Colonic mucosa (tissue), 4 donors: Measurements from ENCODE around the gene ODF4. TPM values are rescaled to one million over a fixed set of nuclear protein-coding genes. Genes with fewer than 3 reads are reported as not detected.
A peak's percentile ranks its signal among the peaks of the same experiment; 100 is the strongest.

Source experiments
- DNase-seq: peaks from one replicate; pipeline ENCODE4 v3.0.0-alpha.2; 2020
- H3K27ac ChIP-seq: fragments of 200-600 bp; one replicate; pipeline ENCODE4 v1.8.0; 2021
- H3K27me3 ChIP-seq: fragments of 200-600 bp; one replicate; pipeline ENCODE4 v1.8.0; 2021
- H3K36me3 ChIP-seq: fragments of 200-600 bp; one replicate; pipeline ENCODE4 v1.8.0; 2021
- H3K4me1 ChIP-seq: fragments of 200-600 bp; one replicate; pipeline ENCODE4 v1.8.0; 2021; ENCODE audit warnings: mild to moderate bottlenecking
- H3K4me3 ChIP-seq: fragments of 200-600 bp; one replicate; pipeline ENCODE4 v1.8.0; 2021
- H3K9ac ChIP-seq, 2 donors: one replicate each; pipeline ENCODE4 v1.7.0; 2013; ENCODE audit warnings: control low read depth in 2 of 2, low read depth in 2 of 2, low read length in 2 of 2
- H3K9me3 ChIP-seq: fragments of 200-600 bp; one replicate; pipeline ENCODE4 v1.8.0; 2021
- CTCF ChIP-seq: fragments of 200-600 bp; IDR thresholded peaks from one replicate; pipeline ENCODE4 v1.8.0; 2022; ENCODE audit warnings: antibody characterized with exemption, mild to moderate bottlenecking
- intact Hi-C: fragments of 100-400 bp; cut with DNase I; formaldehyde crosslinking; loops from one replicate; pipeline ENCODE4 v1.14.1; 2022
- total RNA-seq, 2 donors: library from RNA; stranded (reverse); fragmentation: NEBNext Ultra II Directional in 1 of 2; extraction: Animal tissue kit (Norgen Biotek cat#: 25700) in 1 of 2; gene quantifications; one replicate each; pipeline ENCODE4 v1.2.1, GENCODE V29; 2021
- donor health status: healthy.
- donor health status: DM: no; HTN: no; CAD: no.
- donor health status: DM: no; HTN: no; CAD: no.

The ODF4 gene
- total RNA-seq, 2 donors from 2014 or later = not detected

GRCh38 chr17:8320990-8321389, 18.6 kb upstream of the ODF4 start:
- Histone ChIP-seq H3K4me1 (no peaks in the 10 kb centered on the region), H3K9ac (no peak overlapping the region), H3K9me3 (no peaks in the 10 kb centered on the region), H3K27ac (no peak overlapping the region), H3K4me3 (no peak overlapping the region), H3K36me3 (no peaks in the 10 kb centered on the region), H3K27me3 (peaks cover 2% of the 10 kb centered on the region)
- DNase-seq = no peak
- intact Hi-C loops = no loop called here
- no peak for TF ChIP-seq CTCF

DNA sequence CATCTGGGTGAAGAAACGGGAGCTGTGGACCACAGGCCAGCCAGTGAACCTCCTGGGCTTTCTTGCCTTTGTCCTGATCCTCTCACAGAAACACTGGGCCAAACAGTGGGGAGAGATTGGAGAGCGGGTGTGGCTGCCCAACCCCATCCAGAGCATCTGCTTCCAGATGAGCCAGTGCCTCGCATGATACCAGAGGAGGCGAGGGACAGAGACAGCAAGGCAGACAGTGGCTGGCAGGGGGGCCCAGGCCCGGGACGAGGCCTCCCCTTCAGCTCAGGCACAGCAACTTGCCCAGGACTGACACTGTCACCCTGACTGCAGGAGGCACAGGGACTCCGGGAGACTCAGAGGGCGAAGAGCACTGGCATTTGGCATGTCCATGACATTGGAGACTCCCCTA, 17.6 kb upstream of the ODF4 start:
- Histone ChIP-seq H3K27me3 (peaks cover 4% of the 10 kb centered on the region), H3K4me3 (no peak overlapping the region), H3K36me3 (no peaks in the 10 kb centered on the region), H3K9ac (no peak overlapping the region), H3K4me1 (no peaks in the 10 kb centered on the region), H3K27ac (no peak overlapping the region), H3K9me3 (no peaks in the 10 kb centered on the region)
- intact Hi-C loops = no loop called here
- no peak for TF ChIP-seq CTCF
- no peak for DNase-seq

GRCh38 chr17:8324132-8324531, 15.5 kb upstream of the ODF4 start:
- H3K36me3 ChIP-seq = no peaks in the 10 kb centered on the region
- intact Hi-C loops = no loop called here
- H3K27me3 ChIP-seq = peaks cover 8% of the 10 kb centered on the region
- H3K9ac ChIP-seq = no peak overlapping the region
- H3K9me3 ChIP-seq = no peaks in the 10 kb centered on the region
- no peak overlapping the region for H3K27ac ChIP-seq
- no peak for TF ChIP-seq CTCF
- no peaks in the 10 kb centered on the region for H3K4me1 ChIP-seq
- DNase-seq = no peak
- no peak overlapping the region for H3K4me3 ChIP-seq

DNA sequence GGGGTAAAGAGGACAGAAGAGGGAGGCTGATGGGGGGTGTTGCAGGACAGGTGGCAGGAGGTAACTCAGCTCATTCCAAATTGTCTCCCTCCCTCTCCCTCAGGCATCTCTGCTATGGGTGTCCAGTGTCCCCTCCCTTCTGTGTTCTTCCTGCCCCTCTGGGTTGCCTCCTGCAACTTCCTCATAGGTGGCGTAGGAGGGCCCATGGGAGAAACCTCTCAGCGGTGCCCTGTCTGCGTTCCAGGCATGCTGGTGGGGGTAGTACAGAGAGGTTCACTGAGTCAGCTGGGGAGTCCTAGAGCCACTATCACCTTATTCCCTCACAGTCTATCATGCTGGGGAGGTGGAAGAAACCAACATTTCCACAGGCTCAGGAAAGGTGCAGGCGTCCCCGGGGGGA, 14.7 kb upstream of the ODF4 start:
- no peak for DNase-seq
- Histone ChIP-seq H3K9me3 (no peaks in the 10 kb centered on the region), H3K36me3 (no peaks in the 10 kb centered on the region), H3K9ac (no peak overlapping the region), H3K4me1 (no peaks in the 10 kb centered on the region), H3K27me3 (peaks cover 8% of the 10 kb centered on the region), H3K4me3 (no peak overlapping the region), H3K27ac (no peak overlapping the region)
- TF ChIP-seq CTCF = no peak
- intact Hi-C loops = no loop called here

GRCh38 chr17:8326511-8327302, 12.9 kb upstream of the ODF4 start:
- intact Hi-C loops = no loop called here
- H3K4me3 ChIP-seq = peak overlapping the region; percentile 37
- peak overlapping the region; percentile 19 to 44 for H3K9ac ChIP-seq
- no peaks in the 10 kb centered on the region for H3K4me1 ChIP-seq
- no peak for DNase-seq
- TF ChIP-seq CTCF = no peak
- peaks cover 8% of the 10 kb centered on the region for H3K27me3 ChIP-seq
- H3K27ac ChIP-seq = peak overlapping the region; percentile 32
- H3K9me3 ChIP-seq = no peaks in the 10 kb centered on the region
- H3K36me3 ChIP-seq = no peaks in the 10 kb centered on the region
